H1 (cell line): ENCODE data around the gene PEX5L. TPM values are rescaled to one million over a fixed set of nuclear protein-coding genes. Genes with fewer than 3 reads are reported as not detected.

ENCODE experiments used
- CTCF ChIA-PET: fragments of 300-600 bp; sonication (Branson Sonifier 250); formaldehyde crosslinking; loops from one replicate; lab custom pipeline; 2021; ENCODE audit not compliant: partially characterized antibody; lab: Charles Lee
- POLR2A ChIA-PET: fragments of 300-600 bp; sonication (Branson Sonifier 250); formaldehyde crosslinking; loops from one replicate; lab custom pipeline; 2021; ENCODE audit warnings: inconsistent platforms; ENCODE audit not compliant: partially characterized antibody; lab: Charles Lee
- DNase-seq, 2 experiments: peaks; one replicate each; pipeline versions ENCODE4 v3.0.0 to v3.0.0-alpha.2; 2010 to 2022; ENCODE audit warnings: low spot score in 2 of 2, low read depth in 1 of 2, mixed read lengths in 1 of 2
- FAIRE-seq: peaks from 2 replicates; lab custom pipeline; 2011; peaks lifted over from hg19 to GRCh38; lab: Jason Lieb, UNC
- H2AFZ ChIP-seq: 2 replicates; pipeline ENCODE4 v1.8.1; 2012; ENCODE audit warnings: low read length, inconsistent platforms
- H2AK5ac ChIP-seq: 2 replicates; pipeline ENCODE4 v1.6.1; 2013; ENCODE audit warnings: low read depth, low read length
- H2BK120ac ChIP-seq: replicated peaks from 2 replicates; pipeline ENCODE3; 2013; ENCODE audit warnings: low read depth, low read length, inconsistent platforms
- H2BK12ac ChIP-seq: 2 replicates; pipeline ENCODE4 v1.6.1; 2013; ENCODE audit warnings: low read depth, low read length
- H2BK15ac ChIP-seq: 2 replicates; pipeline ENCODE4 v1.6.1; 2013; ENCODE audit warnings: low read length
- H2BK20ac ChIP-seq: 2 replicates; pipeline ENCODE4 v1.6.1; 2013; ENCODE audit warnings: low read length
- H2BK5ac ChIP-seq: 2 replicates; pipeline ENCODE4 v1.6.1; 2013; ENCODE audit warnings: low read depth, low read length
- H3K14ac ChIP-seq: 2 replicates; pipeline ENCODE4 v1.6.1; 2013; ENCODE audit warnings: inconsistent platforms; ENCODE audit not compliant: insufficient read length
- H3K18ac ChIP-seq: 2 replicates; pipeline ENCODE4 v1.6.1; 2013; ENCODE audit warnings: low read length; ENCODE audit errors: extremely low read depth
- H3K23ac ChIP-seq: 2 replicates; pipeline ENCODE4 v1.6.1; 2013; ENCODE audit warnings: inconsistent platforms; ENCODE audit not compliant: insufficient read length
- H3K23me2 ChIP-seq: 2 replicates; pipeline ENCODE4 v1.6.1; 2013; ENCODE audit warnings: low read depth, low read length
- H3K27ac ChIP-seq: 2 replicates; pipeline ENCODE4 v1.6.1; 2011; ENCODE audit warnings: low read depth, low read length, inconsistent platforms
- H3K27me3 ChIP-seq, 4 experiments: replicated peaks in 1 of 4; 1 replicate in 1 of 4; 2 replicates in 3 of 4; pipeline versions ENCODE4 v1.6.1 to v1.8.1; 2011 to 2013; ENCODE audit warnings: low read length in 3 of 4, mild to moderate bottlenecking in 3 of 4, inconsistent platforms in 2 of 4, mixed read lengths in 2 of 4, moderate library complexity in 1 of 4; ENCODE audit not compliant: control insufficient read depth in 3 of 4, insufficient read depth in 3 of 4; ENCODE audit errors: extremely low read depth in 1 of 4
- H3K36me3 ChIP-seq, 4 experiments: 2 replicates each; pipeline versions ENCODE4 v1.6.1 to v1.8.1; 2011 to 2013; ENCODE audit warnings: mild to moderate bottlenecking in 4 of 4, low read length in 3 of 4, moderate library complexity in 2 of 4, control low read depth in 1 of 4, inconsistent platforms in 1 of 4; ENCODE audit not compliant: insufficient read depth in 4 of 4, control insufficient read depth in 2 of 4
- H3K4ac ChIP-seq: replicated peaks from 2 replicates; pipeline ENCODE3; 2013; ENCODE audit warnings: low read length, low read depth, mixed read lengths, inconsistent platforms; ENCODE audit not compliant: insufficient read length
- H3K4me1 ChIP-seq, 4 experiments: replicated peaks in 1 of 4; 1 replicate in 1 of 4; 2 replicates in 3 of 4; pipeline versions ENCODE4 v1.6.1 to v1.8.1; 2011 to 2013; ENCODE audit warnings: low read length in 3 of 4, inconsistent platforms in 2 of 4, mixed read lengths in 1 of 4; ENCODE audit not compliant: insufficient read depth in 4 of 4, control insufficient read depth in 3 of 4
- H3K4me2 ChIP-seq, 2 experiments: 2 replicates each; pipeline versions ENCODE4 v1.6.1 to v1.8.1; 2011 to 2013; ENCODE audit warnings: low read depth in 2 of 2, low read length in 2 of 2, control low read depth in 1 of 2, inconsistent platforms in 1 of 2, mild to moderate bottlenecking in 1 of 2; ENCODE audit not compliant: insufficient read depth in 1 of 2
- H3K4me3 ChIP-seq, 4 experiments: fragments of 200-600, 300-600 bp in 1 of 4; sonication (generic), shearing (Covaris generic), sonication (Bioruptor Twin) in 1 of 4; 2 replicates each; pipeline versions ENCODE4 v1.5.1 to v1.8.1; 2011 to 2016; ENCODE audit warnings: low read length in 4 of 4, low read depth in 3 of 4, control low read depth in 2 of 4, inconsistent platforms in 2 of 4, mild to moderate bottlenecking in 2 of 4, mixed read lengths in 1 of 4, moderate library complexity in 1 of 4; ENCODE audit not compliant: insufficient read depth in 2 of 4; ENCODE audit errors: extremely low read depth in 1 of 4
- H3K56ac ChIP-seq: replicated peaks from 2 replicates; pipeline ENCODE3; 2013; ENCODE audit warnings: low read depth, mild to moderate bottlenecking, mixed read lengths, low read length, inconsistent platforms; ENCODE audit not compliant: insufficient read length
- H3K79me1 ChIP-seq: 2 replicates; pipeline ENCODE4 v1.6.1; 2013; ENCODE audit warnings: low read depth, low read length, control low read depth
- H3K79me2 ChIP-seq, 2 experiments: 2 replicates each; pipeline versions ENCODE4 v1.6.1 to v1.8.1; 2012 to 2013; ENCODE audit warnings: low read length in 2 of 2, mild to moderate bottlenecking in 2 of 2, inconsistent platforms in 1 of 2; ENCODE audit not compliant: insufficient read depth in 2 of 2, control insufficient read depth in 1 of 2
- H3K9ac ChIP-seq, 4 experiments: replicated peaks in 1 of 4; 1 replicate in 1 of 4; 2 replicates in 3 of 4; pipeline versions ENCODE4 v1.6.1 to v1.8.1; 2011 to 2013; ENCODE audit warnings: low read depth in 3 of 4, low read length in 3 of 4, control low read depth in 2 of 4, mild to moderate bottlenecking in 2 of 4, moderate library complexity in 2 of 4, inconsistent platforms in 1 of 4; ENCODE audit errors: extremely low read depth in 1 of 4
- H3K9me3 ChIP-seq, 2 experiments: 2 replicates each; pipeline versions ENCODE4 v1.6.1 to v1.8.1; 2012 to 2013; ENCODE audit warnings: mild to moderate bottlenecking in 2 of 2, moderate library complexity in 2 of 2, control low read depth in 1 of 2, inconsistent platforms in 1 of 2, low read depth in 1 of 2, low read length in 1 of 2, mixed read lengths in 1 of 2; ENCODE audit not compliant: insufficient read depth in 2 of 2
- H4K20me1 ChIP-seq, 2 experiments: replicated peaks in 1 of 2; 2 replicates each; pipeline versions ENCODE3 to v1.8.1; 2011 to 2013; ENCODE audit warnings: inconsistent platforms in 2 of 2, low read length in 2 of 2, mild to moderate bottlenecking in 1 of 2; ENCODE audit not compliant: insufficient read depth in 2 of 2, control insufficient read depth in 1 of 2
- H4K5ac ChIP-seq: 2 replicates; pipeline ENCODE4 v1.6.1; 2013; ENCODE audit warnings: low read length, low read depth, mixed read lengths, inconsistent platforms; ENCODE audit not compliant: insufficient read length
- H4K8ac ChIP-seq: 2 replicates; pipeline ENCODE4 v1.8.0; 2013; ENCODE audit warnings: mild to moderate bottlenecking, moderate library complexity, low read length, inconsistent platforms; ENCODE audit not compliant: insufficient read depth; ENCODE audit errors: extremely low read depth
- H4K91ac ChIP-seq: replicated peaks from 2 replicates; pipeline ENCODE3; 2013; ENCODE audit warnings: low read length, mixed read lengths, inconsistent platforms; ENCODE audit not compliant: insufficient read length
- CBX5 ChIP-seq: fragments of 300-800, 300-1000 bp; sonication (generic); IDR thresholded peaks from 2 replicates; pipeline ENCODE4 v1.7.1; 2016; ENCODE audit warnings: antibody characterized with exemption, low read length, low read depth
- POLR2A ChIP-seq, 2 experiments: IDR thresholded peaks; 1 replicate in 1 of 2; 2 replicates in 1 of 2; pipeline ENCODE4 v1.6.1; 2011; ENCODE audit warnings: low read depth in 2 of 2, low read length in 2 of 2, mild to moderate bottlenecking in 2 of 2; ENCODE audit errors: control extremely low read depth in 1 of 2
- POLR2AphosphoS5 ChIP-seq: IDR thresholded peaks from 2 replicates; pipeline ENCODE4 v1.6.1; 2011; ENCODE audit warnings: low read depth, low read length
- SP1 ChIP-seq: IDR thresholded peaks from 2 replicates; pipeline ENCODE4 v1.6.1; 2011; ENCODE audit warnings: low read depth, low read length
- WGBS, 2 experiments: shearing (Covaris generic) in 1 of 2; methylation state at CpG; one replicate each; pipeline versions ENCODE4 v1.1.6 to v1.1.7; 2013 to 2015; ENCODE audit warnings: low lambda C conversion rate in 2 of 2, mixed read lengths in 2 of 2, inconsistent platforms in 1 of 2, low coverage in 1 of 2, missing lambda C conversion rate in 1 of 2; ENCODE audit not compliant: insufficient replicate concordance in 2 of 2, insufficient coverage in 1 of 2, insufficient read length in 1 of 2; ENCODE audit errors: extremely low coverage in 1 of 2, missing lambda C conversion rate in 1 of 2; 5-methylcytosine and 5-hydroxymethylcytosine counted together
- polyA plus RNA-seq, 7 experiments: library from polyadenylated mRNA; depleted of rRNA in 3 of 7; stranded (reverse) in 5 of 7; unstranded in 2 of 7; fragments of >200 nt in 5 of 7; fragments of 200-250 nt in 2 of 7; gene quantifications; 1 replicate in 5 of 7; 2 replicates in 1 of 7; 4 replicates in 1 of 7; pipeline versions ENCODE4 v1.2.1 to v1.2.3, GENCODE V29; 2011 to 2013; ENCODE audit warnings: missing spikeins in 2 of 7, mixed read lengths in 2 of 7
- total RNA-seq: library from RNA; stranded (reverse); fragmentation: NEBNext Ultra II Directional; extraction: Animal tissue kit (Norgen Biotek cat#: 25700); gene quantifications from 2 replicates; pipeline ENCODE4 v1.2.1, GENCODE V29; 2021

The PEX5L gene
- total and polyA plus RNA-seq, 2 of the 8 experiments (the other 6 are each of a cell fraction or from before 2014, with no cell fraction given), result 0.80 to 4.2 TPM

DNA sequence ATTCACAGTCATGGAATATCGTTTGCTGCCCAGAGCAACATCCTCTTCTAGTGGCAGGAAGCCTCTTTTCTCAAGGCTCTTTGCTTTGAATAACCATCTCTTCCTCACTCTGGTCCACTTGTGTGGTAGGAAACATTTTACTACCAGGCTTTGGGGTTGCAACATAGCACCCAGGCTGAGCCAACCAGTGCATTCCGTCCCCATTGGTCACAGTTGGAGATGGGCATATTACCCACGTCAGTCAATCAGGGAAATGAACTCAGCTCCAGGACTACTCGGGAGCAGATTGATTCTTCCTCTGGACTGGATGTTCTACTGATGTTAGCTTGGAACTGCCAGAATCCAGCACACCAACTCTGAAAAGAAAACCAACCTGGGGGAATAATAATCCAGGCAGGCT, 4.2 kb upstream of the PEX5L start:
- Histone ChIP-seq H2BK15ac (no peak overlapping the region), H3K4me1 (peaks cover 0 to 3% (median 0%) of the 10 kb centered on the region in 4 experiments; a peak in 1 of 7 replicates), H3K9ac (no peak overlapping the region), H4K91ac (no peak overlapping the region), H3K4ac (no peak overlapping the region), H4K20me1 (no peaks in the 10 kb centered on the region), H3K23ac (no peak overlapping the region), H3K14ac (no peak overlapping the region), H3K79me1 (no peaks in the 10 kb centered on the region), H3K56ac (no peak overlapping the region), H2BK12ac (no peak overlapping the region), H2BK20ac (no peak overlapping the region), H2BK5ac (no peak overlapping the region), H2BK120ac (no peak overlapping the region), H2AFZ (no peak overlapping the region), H3K79me2 (no peaks in the 10 kb centered on the region), H3K9me3 (no peaks in the 10 kb centered on the region), H3K23me2 (peaks cover 5% of the 10 kb centered on the region), H3K36me3 (no peaks in the 10 kb centered on the region), H3K27me3 (peaks cover 0 to 3% (median 1%) of the 10 kb centered on the region in 4 experiments; a peak in 1 of 7 replicates), H3K4me2 (no peak overlapping the region), H3K4me3 (no peak overlapping the region), H2AK5ac (no peak overlapping the region), H4K5ac (no peak overlapping the region), H4K8ac (no peak overlapping the region), H3K27ac (no peak overlapping the region), H3K18ac (no peak overlapping the region)
- ChIA-PET CTCF (interaction anchor here (0.8 to 2.0 kb wide), 4 partner anchors 112 to 188 kb away, joined by 3 to 10 read pairs (median 4); no protein-coding TSS in a partner anchor), POLR2A (interaction anchor here (1.1 to 1.2 kb wide), 2 partner anchors 9 to 19 kb away, joined by 3 read pairs; no protein-coding TSS in a partner anchor)
- no peak for TF ChIP-seq SP1
- TF ChIP-seq POLR2AphosphoS5, result no peak
- TF ChIP-seq POLR2A (IDR thresholded peaks at IDR 0.05; ENCODE audit: control extremely low read depth in 1 of 2, low read depth in 2 of 2, low read length in 2 of 2), result no peak
- TF ChIP-seq CBX5, result no peak
- FAIRE-seq, result no peak
- no peak for DNase-seq
- WGBS, 2 experiments, result 84% methylated on average over 4 of the region's 4 CpGs; no CpG with 5 or more reads in 1 of the 2 experiments
